ENCODE measurements around the gene PPP1R9B.

PPP1R9B gene

GRCh38 chr17:50093807-50094206 is 56.7 kb downstream of the PPP1R9B start:
- Histone ChIP-seq H3K36me3 (ENCODE audit: low read depth) (peaks cover 21% of the 10 kb centered on the region), H3K27ac (ENCODE audit: poor library complexity, severe bottlenecking) (peak overlapping the region; percentile 55), H3K27me3 (ENCODE audit: insufficient read depth, poor library complexity, severe bottlenecking) (no peaks in the 10 kb centered on the region), H3K9me3 (ENCODE audit: severe bottlenecking) (no peaks in the 10 kb centered on the region), H3K4me1 (ENCODE audit: insufficient read depth, poor library complexity, severe bottlenecking) (peaks cover 3% of the 10 kb centered on the region), H3K4me3 (ENCODE audit: severe bottlenecking) (no peak overlapping the region)
- DNase-seq (ENCODE audit: low spot score), result no peak
- peak; percentile 0; the same call in 1 of the 3 replicates for ATAC-seq (ENCODE audit: low read depth)
- TF ChIP-seq, protein P1, sequence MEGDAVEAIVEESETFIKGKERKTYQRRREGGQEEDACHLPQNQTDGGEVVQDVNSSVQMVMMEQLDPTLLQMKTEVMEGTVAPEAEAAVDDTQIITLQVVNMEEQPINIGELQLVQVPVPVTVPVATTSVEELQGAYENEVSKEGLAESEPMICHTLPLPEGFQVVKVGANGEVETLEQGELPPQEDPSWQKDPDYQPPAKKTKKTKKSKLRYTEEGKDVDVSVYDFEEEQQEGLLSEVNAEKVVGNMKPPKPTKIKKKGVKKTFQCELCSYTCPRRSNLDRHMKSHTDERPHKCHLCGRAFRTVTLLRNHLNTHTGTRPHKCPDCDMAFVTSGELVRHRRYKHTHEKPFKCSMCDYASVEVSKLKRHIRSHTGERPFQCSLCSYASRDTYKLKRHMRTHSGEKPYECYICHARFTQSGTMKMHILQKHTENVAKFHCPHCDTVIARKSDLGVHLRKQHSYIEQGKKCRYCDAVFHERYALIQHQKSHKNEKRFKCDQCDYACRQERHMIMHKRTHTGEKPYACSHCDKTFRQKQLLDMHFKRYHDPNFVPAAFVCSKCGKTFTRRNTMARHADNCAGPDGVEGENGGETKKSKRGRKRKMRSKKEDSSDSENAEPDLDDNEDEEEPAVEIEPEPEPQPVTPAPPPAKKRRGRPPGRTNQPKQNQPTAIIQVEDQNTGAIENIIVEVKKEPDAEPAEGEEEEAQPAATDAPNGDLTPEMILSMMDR (IDR thresholded peaks at IDR 0.05; ENCODE audit: poor library complexity, severe bottlenecking), result no peak

DNA sequence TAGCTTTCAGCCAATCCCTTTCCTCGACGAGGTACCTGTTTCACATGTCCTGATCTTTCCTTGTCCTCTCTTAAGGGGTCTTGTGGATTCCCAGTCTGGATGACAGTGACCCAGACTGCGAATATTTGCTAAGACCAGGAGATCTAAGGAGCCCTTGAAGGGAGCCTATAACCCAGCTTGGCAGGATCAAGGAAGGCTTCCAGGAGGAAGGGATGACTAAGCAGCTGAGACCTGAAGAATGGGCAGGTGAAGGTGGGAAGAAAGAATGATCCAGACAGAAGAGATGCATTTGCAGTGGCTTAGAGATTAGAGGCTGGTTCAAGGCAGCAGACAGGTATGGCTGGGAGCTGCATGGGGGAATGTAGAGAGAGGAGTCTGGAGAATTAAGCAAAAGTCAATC is 57.2 kb downstream of the PPP1R9B start:
- Histone ChIP-seq H3K9me3 (ENCODE audit: severe bottlenecking) (no peaks in the 10 kb centered on the region), H3K36me3 (ENCODE audit: low read depth) (peaks cover 26% of the 10 kb centered on the region), H3K27me3 (ENCODE audit: insufficient read depth, poor library complexity, severe bottlenecking) (no peaks in the 10 kb centered on the region), H3K27ac (ENCODE audit: poor library complexity, severe bottlenecking) (peak overlapping the region; percentile 55), H3K4me3 (ENCODE audit: severe bottlenecking) (no peak overlapping the region), H3K4me1 (ENCODE audit: insufficient read depth, poor library complexity, severe bottlenecking) (peaks cover 3% of the 10 kb centered on the region)
- no peak for ATAC-seq (ENCODE audit: low read depth)
- DNase-seq (ENCODE audit: low spot score), result no peak
- TF ChIP-seq, protein P1 (IDR thresholded peaks at IDR 0.05; ENCODE audit: poor library complexity, severe bottlenecking), result no peak

DNA sequence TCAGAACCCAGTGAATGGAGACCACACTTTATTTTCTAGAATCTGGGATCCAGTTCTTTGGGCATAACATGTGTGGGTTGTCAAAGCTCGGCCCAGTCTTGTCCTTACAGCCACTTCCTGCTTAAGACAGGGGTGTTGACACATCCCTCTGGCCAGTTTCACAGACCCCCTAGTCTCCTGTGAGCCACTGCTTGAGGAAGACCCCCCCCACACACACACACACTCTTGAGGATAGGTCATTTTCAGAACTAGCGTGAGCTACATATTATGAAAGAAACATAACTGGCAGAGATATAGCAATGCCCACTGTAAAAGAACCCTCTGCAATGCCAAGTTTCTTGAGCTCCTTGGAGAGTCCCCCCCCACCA is 58.6 kb downstream of the PPP1R9B start:
- peaks cover 3% of the 10 kb centered on the region for H3K4me1 ChIP-seq (ENCODE audit: insufficient read depth, poor library complexity, severe bottlenecking)
- H3K27me3 ChIP-seq (ENCODE audit: insufficient read depth, poor library complexity, severe bottlenecking), result no peaks in the 10 kb centered on the region
- H3K36me3 ChIP-seq (ENCODE audit: low read depth), result peaks cover 37% of the 10 kb centered on the region
- DNase-seq (ENCODE audit: low spot score) (no peak), ATAC-seq (ENCODE audit: low read depth) (no peak)
- TF ChIP-seq, protein P1 (IDR thresholded peaks at IDR 0.05; ENCODE audit: poor library complexity, severe bottlenecking), result no peak
- H3K4me3 ChIP-seq (ENCODE audit: severe bottlenecking), result no peak overlapping the region
- H3K27ac ChIP-seq (ENCODE audit: poor library complexity, severe bottlenecking), result peak overlapping the region; percentile 55
- H3K9me3 ChIP-seq (ENCODE audit: severe bottlenecking), result no peaks in the 10 kb centered on the region

GRCh38 chr17:50090971-50091917 is 59.2 kb downstream of the PPP1R9B start:
- no peaks in the 10 kb centered on the region for H3K9me3 ChIP-seq (ENCODE audit: severe bottlenecking)
- peaks cover 3% of the 10 kb centered on the region for H3K4me1 ChIP-seq (ENCODE audit: insufficient read depth, poor library complexity, severe bottlenecking)
- TF ChIP-seq, protein P1 (IDR thresholded peaks at IDR 0.05; ENCODE audit: poor library complexity, severe bottlenecking), result no peak
- H3K36me3 ChIP-seq (ENCODE audit: low read depth), result peaks cover 44% of the 10 kb centered on the region
- H3K27ac ChIP-seq (ENCODE audit: poor library complexity, severe bottlenecking), result peak overlapping the region; percentile 55
- ATAC-seq (ENCODE audit: low read depth) (no peak), DNase-seq (ENCODE audit: low spot score) (no peak)
- no peaks in the 10 kb centered on the region for H3K27me3 ChIP-seq (ENCODE audit: insufficient read depth, poor library complexity, severe bottlenecking)
- no peak overlapping the region for H3K4me3 ChIP-seq (ENCODE audit: severe bottlenecking)

GRCh38 chr17:50090071-50090470 is 60.4 kb downstream of the PPP1R9B start:
- Histone ChIP-seq H3K4me3 (ENCODE audit: severe bottlenecking) (no peak overlapping the region), H3K27ac (ENCODE audit: poor library complexity, severe bottlenecking) (peak overlapping the region; percentile 55), H3K36me3 (ENCODE audit: low read depth) (peaks cover 49% of the 10 kb centered on the region), H3K9me3 (ENCODE audit: severe bottlenecking) (no peaks in the 10 kb centered on the region), H3K27me3 (ENCODE audit: insufficient read depth, poor library complexity, severe bottlenecking) (no peaks in the 10 kb centered on the region), H3K4me1 (ENCODE audit: insufficient read depth, poor library complexity, severe bottlenecking) (peaks cover 3% of the 10 kb centered on the region)
- ATAC-seq (ENCODE audit: low read depth) (no peak), DNase-seq (ENCODE audit: low spot score) (no peak)
- TF ChIP-seq, protein P1 (IDR thresholded peaks at IDR 0.05; ENCODE audit: poor library complexity, severe bottlenecking), result no peak

Measured in RWPE2 (cell line).